Measurements from ENCODE around the gene ERP44.

DNA sequence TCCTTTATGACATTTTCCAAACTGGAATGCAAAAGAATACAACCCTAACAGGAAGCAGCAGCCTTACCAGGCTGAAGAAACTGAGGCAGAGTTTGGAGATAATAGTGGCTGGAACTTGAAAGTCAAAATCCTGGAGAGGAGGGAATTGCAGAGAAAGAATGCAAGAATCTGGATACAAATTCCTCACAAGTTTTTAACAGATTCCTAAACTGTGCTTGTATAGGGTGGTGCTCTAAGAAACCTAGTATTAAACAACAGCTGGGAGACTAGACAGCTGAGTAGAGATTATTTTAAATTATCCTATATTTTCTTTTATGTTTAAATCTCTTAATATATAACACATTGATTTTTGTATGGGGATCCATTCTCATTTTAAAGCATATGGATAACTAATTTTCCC is 31.0 kb upstream of the ERP44 start:
- TF ChIP-seq, protein P1, sequence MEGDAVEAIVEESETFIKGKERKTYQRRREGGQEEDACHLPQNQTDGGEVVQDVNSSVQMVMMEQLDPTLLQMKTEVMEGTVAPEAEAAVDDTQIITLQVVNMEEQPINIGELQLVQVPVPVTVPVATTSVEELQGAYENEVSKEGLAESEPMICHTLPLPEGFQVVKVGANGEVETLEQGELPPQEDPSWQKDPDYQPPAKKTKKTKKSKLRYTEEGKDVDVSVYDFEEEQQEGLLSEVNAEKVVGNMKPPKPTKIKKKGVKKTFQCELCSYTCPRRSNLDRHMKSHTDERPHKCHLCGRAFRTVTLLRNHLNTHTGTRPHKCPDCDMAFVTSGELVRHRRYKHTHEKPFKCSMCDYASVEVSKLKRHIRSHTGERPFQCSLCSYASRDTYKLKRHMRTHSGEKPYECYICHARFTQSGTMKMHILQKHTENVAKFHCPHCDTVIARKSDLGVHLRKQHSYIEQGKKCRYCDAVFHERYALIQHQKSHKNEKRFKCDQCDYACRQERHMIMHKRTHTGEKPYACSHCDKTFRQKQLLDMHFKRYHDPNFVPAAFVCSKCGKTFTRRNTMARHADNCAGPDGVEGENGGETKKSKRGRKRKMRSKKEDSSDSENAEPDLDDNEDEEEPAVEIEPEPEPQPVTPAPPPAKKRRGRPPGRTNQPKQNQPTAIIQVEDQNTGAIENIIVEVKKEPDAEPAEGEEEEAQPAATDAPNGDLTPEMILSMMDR (IDR thresholded peaks at IDR 0.05): no peak
- TF ChIP-seq POLR2A (IDR thresholded peaks at IDR 0.05) (no peak), POLR2AphosphoS5 (IDR thresholded peaks at IDR 0.05) (no peak)

All from breast epithelium (tissue), 3 donors.